Eye (tissue), 1 donor: Measurements from ENCODE around the gene DEFB129.
"Not testable (repeated sequence)": the region's sequence is repeated elsewhere in the genome, so short reads cannot be mapped to it uniquely, and the experiment has no call there.

Experiments used
- DNase-seq: peaks from one replicate; pipeline ENCODE4 v3.0.0-alpha.2; 2015

Gene DEFB129, protein sequence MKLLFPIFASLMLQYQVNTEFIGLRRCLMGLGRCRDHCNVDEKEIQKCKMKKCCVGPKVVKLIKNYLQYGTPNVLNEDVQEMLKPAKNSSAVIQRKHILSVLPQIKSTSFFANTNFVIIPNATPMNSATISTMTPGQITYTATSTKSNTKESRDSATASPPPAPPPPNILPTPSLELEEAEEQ

GRCh38 chr20:226958-227357 is at the start of gene DEFB129:
DEFB129 (plus strand) TSS chr20:227258; CDS start chr20:227289, 31 bp downstream.
- no peak for DNase-seq

- no peak for DNase-seq
Measured at GRCh38 chr20:184288-184687, 42.8 kb upstream of the DEFB129 start.

GRCh38 chr20:187733-188132 is 39.3 kb upstream of the DEFB129 start:
- no peak for DNase-seq

DNA sequence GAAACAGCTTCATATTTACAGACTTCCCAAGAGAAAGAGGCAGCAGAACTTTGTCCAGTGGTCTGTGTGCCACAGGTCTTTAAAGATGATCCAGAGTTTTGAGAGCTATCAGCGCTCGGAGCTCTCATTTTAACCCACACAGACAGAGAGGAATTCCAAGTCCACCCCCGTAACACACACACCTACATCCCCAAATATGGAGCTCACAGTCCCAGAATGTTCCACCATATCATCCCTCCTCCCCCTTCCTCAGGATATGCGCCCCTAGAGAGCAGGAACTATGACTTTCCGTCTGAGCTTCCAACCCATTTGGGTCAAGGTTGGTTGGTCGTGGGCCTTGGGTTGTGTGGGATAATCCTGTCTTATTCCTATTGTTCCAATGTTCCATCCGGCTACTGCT is 37.4 kb upstream of the DEFB129 start, which contains the start of gene DEFB128:
DEFB128 (minus strand) TSS at position 101 of the 400 bp plus-strand sequence; CDS start at position 13, 88 bp downstream.
- DNase-seq = no peak

GRCh38 chr20:198225-198624 is 28.8 kb upstream of the DEFB129 start:
- no peak for DNase-seq

- no peak for DNase-seq
Measured at GRCh38 chr20:199996-200395, 27.1 kb upstream of the DEFB129 start.

DNA sequence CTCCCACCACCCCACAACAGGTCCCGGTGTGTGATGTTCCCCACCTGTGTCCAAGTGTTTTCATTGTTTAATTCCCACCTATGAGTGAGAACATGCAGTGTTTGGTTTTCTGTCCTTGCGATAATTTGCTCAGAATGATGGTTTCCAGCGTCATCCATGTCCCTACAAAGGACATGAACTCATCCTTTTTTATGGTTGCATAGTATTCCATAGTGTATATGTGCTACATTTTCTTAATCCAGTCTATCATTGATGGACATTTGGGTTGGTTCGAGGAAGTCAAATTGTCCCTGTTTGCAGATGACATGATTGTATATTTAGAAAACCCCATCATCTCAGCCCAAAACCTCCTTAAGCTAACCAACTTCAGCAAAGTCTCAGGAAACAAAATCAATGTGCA is 23.4 kb upstream of the DEFB129 start:
- not testable (repeated sequence) for DNase-seq

- DNase-seq = peak; percentile 50
Measured at GRCh38 chr20:208942-209566, 18.0 kb upstream of the DEFB129 start.

GRCh38 chr20:210809-211502 is 16.1 kb upstream of the DEFB129 start:
- DNase-seq = peak; percentile 23

DNA sequence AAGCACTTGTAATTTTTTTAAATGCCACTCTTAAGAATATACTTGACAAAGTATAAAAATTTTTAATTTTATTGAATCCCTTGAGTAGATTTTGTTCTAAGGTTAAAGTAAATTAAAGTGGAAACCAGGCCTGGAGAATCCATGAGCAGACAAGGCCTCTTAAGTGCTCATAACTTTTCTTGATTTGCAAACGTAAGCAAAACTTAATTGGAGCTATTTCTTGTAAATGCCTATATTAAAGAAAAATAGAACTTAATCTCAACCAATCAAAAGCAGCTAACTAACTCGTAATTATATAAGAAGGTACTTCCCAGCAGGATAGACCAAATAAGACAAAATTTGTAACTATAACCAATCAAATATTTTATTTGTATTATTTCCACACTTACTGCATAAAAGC is 12.7 kb upstream of the DEFB129 start:
- no peak for DNase-seq

DNA sequence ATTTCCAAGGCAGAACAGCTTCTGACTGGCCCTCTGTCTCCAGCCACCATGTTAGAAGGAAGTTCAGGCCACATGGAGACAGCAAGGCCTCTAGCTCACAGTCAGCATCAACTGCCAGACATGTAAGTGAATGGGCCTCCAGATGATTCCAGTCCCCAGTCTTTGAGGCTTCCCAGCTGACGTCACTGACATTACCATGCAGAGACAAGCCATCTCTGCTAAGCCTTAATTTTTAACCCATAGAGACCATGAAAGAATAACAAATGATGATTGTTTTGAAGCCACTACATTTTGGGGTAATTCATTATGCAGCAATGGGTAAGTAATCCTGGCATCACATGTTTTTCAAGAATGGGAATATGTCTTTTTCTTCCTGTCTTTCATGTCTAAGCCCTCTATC is 11.3 kb upstream of the DEFB129 start:
- no peak for DNase-seq

DNA sequence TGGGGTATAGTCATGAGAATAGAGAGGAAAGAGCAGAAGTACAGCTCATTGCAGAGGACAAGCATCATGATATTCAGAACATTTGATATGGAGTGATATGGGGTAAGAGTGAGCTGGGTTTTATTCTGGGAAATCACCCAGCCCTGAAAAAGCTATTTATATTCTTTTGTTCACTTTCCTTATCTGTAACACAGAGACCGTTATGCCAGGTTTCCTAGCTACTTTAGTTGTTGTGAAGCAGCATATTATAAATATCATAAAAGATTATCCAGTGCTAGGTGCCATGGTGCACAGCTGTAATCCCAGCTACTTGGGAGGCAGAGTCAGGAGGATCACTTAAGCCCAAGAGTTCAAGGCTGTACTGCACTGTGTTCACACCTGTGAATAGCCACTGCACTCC is 9.8 kb upstream of the DEFB129 start:
- DNase-seq = no peak

- peak; percentile 61 for DNase-seq
Measured at GRCh38 chr20:219290-220115, 7.6 kb upstream of the DEFB129 start.

GRCh38 chr20:221258-221830 is 5.7 kb upstream of the DEFB129 start:
- no peak for DNase-seq

DNA sequence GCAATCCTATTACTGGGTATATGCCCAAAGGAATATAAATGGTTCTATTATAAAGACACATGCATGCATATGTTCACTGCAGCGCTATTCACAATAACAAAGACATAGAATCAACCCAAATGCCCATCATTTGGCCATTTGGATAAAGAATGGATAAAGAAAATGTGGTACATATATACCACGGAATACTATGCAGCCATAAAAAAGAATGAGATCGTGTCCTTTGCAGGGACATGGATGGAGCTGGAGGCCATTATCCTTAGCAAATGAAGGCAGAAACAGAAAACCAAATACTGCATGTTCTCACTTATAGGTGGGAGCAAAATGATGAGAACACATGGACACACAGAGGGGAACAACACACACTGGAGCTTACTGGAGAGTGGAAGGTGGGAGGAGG is 1.2 kb upstream of the DEFB129 start:
- not testable (repeated sequence) for DNase-seq

- no peak for DNase-seq
Measured at GRCh38 chr20:227439-228105, 514 bp downstream of the DEFB129 start.

- no peak for DNase-seq
Measured at GRCh38 chr20:235891-236290, 8.8 kb downstream of the DEFB129 start.

GRCh38 chr20:237489-237888 is 10.4 kb downstream of the DEFB129 start:
- DNase-seq = no peak

GRCh38 chr20:237929-238328 is 10.9 kb downstream of the DEFB129 start:
- DNase-seq = no peak

DNA sequence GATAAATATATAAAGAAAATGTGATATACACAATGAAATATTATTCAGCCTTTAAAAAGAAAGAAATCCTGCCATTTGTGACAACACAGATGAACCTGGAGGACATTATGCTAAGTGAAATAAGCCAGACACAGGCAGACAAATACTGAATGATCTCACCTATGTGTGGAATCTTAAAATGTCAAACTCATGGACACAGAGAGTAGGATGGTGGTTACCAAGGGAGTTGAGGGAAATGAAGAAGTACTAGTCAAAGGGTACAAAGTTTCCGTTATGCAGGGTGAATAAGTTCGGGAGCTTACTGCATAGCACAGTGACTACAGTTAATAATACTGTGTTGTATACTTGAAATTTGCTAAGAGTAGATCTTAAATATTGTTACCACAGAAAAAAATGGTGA is 15.8 kb downstream of the DEFB129 start:
- DNase-seq = no peak

DNA sequence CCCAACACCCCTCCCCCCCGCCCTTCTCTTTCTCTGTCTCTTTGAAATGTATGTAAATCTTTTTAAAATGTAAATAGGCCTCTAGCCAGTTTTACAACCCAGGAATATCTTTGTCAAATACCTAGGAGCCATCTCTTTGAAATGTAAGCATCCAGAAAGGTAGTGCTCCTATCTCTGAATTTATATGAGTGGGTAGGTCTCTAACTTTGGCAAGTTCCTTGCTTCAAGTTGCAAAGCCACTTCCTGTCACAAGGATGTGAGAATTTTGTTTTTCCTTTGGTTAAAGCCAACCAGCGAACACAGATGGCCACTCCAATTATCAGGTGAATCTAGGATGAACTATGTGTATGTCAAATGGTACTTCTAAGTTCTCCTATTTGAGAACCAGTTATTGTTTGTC is 24.3 kb downstream of the DEFB129 start:
- no peak for DNase-seq

- no peak for DNase-seq
Measured at GRCh38 chr20:252801-253200, 25.7 kb downstream of the DEFB129 start.
